HG03565 (cell line): ENCODE data around the gene ST6GAL1.
"Not testable (repeated sequence)": the region's sequence is repeated elsewhere in the genome, so short reads cannot be mapped to it uniquely, and the experiment has no call there.

Experiments
- ATAC-seq: cut with Tn5 transposase; IDR thresholded peaks from one replicate; pipeline ENCODE4 v1.9.1; 2021; ENCODE audit warnings: mild to moderate bottlenecking, moderate library complexity; ENCODE audit not compliant: unreplicated experiment

The ST6GAL1 gene

GRCh38 chr3:187017511-187018230 is 87.3 kb downstream of the ST6GAL1 start:
- ATAC-seq: no peak

GRCh38 chr3:187019542-187020072 is 89.3 kb downstream of the ST6GAL1 start:
- ATAC-seq: no peak

- no peak for ATAC-seq
Measured at GRCh38 chr3:187020376-187020775, 90.0 kb downstream of the ST6GAL1 start.

- ATAC-seq: no peak
Measured at GRCh38 chr3:187021748-187022402, 91.5 kb downstream of the ST6GAL1 start.

- ATAC-seq: no peak
Measured at GRCh38 chr3:187022403-187023029, 92.2 kb downstream of the ST6GAL1 start.

GRCh38 chr3:187023340-187023739 is 93.0 kb downstream of the ST6GAL1 start:
- ATAC-seq: not testable (repeated sequence)

GRCh38 chr3:187024536-187025226 is 94.4 kb downstream of the ST6GAL1 start:
- ATAC-seq: no peak

- peak; percentile 17 for ATAC-seq
Measured at GRCh38 chr3:187025254-187025655, 94.9 kb downstream of the ST6GAL1 start.

- ATAC-seq: peak; percentile 7
Measured at GRCh38 chr3:187025656-187026316, 95.5 kb downstream of the ST6GAL1 start.

- no peak for ATAC-seq
Measured at GRCh38 chr3:187026317-187026670, 96.0 kb downstream of the ST6GAL1 start.

GRCh38 chr3:187027531-187028278 is 97.4 kb downstream of the ST6GAL1 start:
- ATAC-seq: no peak

GRCh38 chr3:187031934-187032333 is 101.6 kb downstream of the ST6GAL1 start:
- ATAC-seq: no peak

- ATAC-seq: no peak
Measured at GRCh38 chr3:187036394-187036793, 106.1 kb downstream of the ST6GAL1 start.

- ATAC-seq: no peak
Measured at GRCh38 chr3:187039100-187039722, 108.9 kb downstream of the ST6GAL1 start.

- ATAC-seq: no peak
Measured at GRCh38 chr3:187039723-187040414, 109.5 kb downstream of the ST6GAL1 start.

GRCh38 chr3:187040516-187041361 is 110.4 kb downstream of the ST6GAL1 start:
- ATAC-seq: no peak

- ATAC-seq: peak; percentile 34
Measured at GRCh38 chr3:187041362-187042307, 111.3 kb downstream of the ST6GAL1 start.
